HG02623 (cell line): ENCODE measurements around the gene GRIK3.

Experiments used
- ATAC-seq: cut with Tn5 transposase; IDR thresholded peaks from one replicate; pipeline ENCODE4 v1.9.1; 2021; ENCODE audit warnings: moderate library complexity; ENCODE audit not compliant: unreplicated experiment

Gene GRIK3

DNA sequence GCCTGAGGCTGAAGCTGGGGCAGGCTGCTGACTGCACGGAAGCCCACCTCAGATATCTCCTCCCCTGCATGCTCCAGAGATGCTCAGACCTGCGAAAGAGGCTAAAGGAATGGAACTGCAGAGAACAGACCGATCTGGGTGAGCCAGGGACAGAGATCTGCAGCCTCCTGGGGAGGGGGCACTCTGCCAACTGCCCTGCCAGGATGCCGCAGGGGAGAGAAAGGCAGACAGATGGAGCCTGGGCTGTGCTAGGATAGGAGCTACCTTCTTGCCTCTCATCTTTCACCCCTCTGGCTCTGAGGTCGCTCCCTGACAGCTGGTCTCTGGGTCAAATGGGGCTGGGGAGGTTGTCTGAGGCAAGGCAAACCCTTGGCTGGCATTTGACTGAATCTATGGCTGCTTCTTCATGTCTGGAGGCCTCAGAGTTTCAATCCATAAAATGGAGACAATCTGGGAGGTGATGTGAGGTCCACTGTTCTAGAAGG, 238.2 kb downstream of the GRIK3 start:
- ATAC-seq: no peak

DNA sequence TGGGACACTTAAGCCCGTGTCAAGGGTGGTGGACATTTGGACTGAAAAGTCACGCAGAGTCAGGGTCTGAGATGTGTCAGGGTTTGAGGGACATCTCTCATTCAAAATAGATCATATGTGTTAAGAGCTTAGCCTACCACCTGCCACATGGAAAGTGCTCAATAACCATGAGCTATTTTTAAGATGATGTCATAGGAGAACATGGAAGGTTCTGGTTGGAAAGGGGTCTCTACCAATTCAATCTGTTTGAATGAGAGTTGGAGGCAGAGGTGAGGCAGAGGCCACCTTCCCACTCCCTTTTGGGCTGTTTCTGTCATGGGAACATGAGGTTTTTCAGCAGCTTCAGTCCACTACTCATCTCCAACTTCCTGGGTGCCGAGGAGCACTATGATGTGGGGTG, 239.9 kb downstream of the GRIK3 start:
- no peak for ATAC-seq

DNA sequence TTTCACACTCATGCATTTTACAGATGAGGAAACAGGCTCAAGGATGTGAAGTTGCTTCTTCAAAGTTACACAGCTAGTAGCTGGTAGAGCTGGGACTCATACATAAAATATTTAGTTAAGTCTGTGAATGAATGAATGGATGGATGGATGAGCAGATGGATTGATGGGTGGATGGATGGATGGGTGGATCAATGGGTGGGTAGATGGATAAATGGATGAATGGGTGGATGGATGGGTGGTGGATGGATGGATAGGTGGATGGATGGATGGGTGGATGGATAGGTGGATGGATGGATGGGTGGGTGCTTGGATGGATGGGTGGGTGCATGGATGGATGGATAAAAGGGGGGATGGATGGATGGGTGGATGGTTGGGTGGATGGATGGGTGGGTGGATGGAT, 240.9 kb downstream of the GRIK3 start:
- no peak for ATAC-seq

DNA sequence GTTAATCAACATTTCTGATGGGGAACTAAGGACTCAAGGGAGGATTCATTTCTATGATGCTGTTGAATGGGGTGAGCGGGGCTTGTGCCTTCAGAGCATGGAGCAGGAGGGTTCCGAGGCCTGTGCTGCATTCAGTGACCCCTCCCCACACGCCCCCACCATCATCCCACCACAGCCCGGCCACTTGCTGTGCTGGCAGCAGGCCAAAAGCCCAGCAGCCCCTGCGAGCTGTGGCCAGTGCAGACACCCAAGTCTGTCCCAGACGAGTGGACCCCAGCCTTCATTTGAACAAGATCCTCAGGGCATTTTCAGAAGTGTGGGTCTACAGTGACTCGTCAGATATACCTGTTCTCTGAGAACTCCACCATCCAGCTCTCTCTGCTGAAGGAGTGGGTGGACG, 242.0 kb downstream of the GRIK3 start:
- no peak for ATAC-seq

DNA sequence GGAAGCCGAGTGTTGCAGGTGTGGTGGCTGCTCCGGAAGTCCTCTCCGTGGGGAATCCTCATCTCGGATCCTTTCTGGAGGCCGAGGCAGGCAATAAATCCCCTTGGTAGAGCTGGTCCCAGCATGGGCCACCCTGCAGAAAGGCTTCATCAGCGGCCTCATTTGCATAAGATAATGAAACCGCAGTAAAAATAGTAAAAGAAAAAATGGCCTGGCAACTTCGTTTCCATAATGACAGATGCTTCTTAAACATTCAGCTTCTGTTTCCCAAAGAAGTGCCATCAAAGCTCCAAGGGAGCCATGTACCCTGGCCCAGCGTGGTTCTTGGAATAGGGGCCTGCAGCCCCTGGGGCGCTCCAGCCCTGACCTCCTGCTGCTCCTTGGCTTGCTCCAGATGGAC, 244.1 kb downstream of the GRIK3 start:
- ATAC-seq: no peak

DNA sequence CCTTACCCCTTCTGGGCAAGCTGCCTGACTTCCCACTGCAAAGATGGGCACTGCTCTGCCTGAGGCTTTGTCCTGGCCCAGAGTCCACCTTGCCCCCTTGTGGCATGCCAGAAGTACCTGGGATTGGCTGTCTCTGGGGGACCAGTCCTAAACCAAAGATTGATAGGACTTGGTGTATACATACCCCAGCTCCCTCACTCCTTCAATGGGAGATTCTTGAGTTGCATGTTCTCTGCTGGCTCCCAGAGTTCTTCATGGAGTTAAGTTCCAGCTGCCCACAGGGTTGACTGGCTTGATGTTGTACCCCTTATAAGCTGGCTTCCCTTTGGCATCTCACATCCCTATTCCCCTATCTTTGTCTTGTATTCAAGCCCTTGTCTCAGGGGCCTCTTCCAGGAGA, 244.8 kb downstream of the GRIK3 start:
- no peak for ATAC-seq

DNA sequence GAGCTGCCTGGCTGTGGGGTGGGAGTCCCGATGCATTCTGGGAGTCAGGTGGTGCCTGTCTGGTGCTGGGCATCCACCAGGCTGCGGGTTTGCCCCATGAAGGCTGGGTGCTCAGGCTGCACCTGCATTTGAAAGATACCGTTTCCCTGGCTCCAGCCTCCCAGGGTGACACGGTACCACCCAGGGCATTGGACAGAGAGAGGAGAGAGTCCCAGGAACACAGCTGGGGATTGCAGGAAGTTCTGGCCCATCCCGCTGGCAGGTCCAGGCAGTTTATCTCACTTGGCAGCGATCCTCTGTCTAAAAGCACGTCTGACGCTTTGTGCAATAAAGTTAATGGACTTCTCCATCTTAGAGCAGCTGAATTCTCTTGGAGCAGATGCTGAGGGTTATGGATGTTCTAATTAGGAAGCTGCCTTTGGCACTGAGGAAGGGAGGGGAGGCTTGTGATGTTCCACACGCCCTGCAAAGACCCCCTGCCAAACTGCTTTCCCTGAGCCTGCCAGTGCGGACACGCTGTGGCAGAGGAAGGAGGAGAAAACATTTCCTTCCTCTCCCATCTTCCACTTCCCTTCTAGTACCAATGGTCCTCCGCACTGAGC, 246.9 kb downstream of the GRIK3 start:
- no peak for ATAC-seq

DNA sequence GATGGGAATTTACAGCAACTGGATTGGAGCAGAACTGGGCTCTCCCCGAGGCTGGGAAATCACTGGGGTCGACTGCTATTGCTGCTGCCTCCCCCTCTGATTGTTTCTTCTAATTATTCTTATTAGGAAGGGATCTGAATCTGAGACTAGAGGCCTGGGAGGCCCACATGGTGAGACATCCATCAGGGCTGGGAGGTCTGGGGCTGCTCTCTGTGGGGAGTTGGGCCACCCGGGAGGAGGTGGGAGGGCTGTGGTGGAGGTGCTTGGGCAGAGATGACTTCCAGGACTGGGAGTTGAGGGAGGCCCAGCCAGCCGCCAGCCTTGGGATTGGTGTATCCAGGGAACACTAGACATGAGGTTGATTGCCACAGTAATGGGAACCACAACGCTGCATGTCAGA, 247.9 kb downstream of the GRIK3 start:
- ATAC-seq: no peak

DNA sequence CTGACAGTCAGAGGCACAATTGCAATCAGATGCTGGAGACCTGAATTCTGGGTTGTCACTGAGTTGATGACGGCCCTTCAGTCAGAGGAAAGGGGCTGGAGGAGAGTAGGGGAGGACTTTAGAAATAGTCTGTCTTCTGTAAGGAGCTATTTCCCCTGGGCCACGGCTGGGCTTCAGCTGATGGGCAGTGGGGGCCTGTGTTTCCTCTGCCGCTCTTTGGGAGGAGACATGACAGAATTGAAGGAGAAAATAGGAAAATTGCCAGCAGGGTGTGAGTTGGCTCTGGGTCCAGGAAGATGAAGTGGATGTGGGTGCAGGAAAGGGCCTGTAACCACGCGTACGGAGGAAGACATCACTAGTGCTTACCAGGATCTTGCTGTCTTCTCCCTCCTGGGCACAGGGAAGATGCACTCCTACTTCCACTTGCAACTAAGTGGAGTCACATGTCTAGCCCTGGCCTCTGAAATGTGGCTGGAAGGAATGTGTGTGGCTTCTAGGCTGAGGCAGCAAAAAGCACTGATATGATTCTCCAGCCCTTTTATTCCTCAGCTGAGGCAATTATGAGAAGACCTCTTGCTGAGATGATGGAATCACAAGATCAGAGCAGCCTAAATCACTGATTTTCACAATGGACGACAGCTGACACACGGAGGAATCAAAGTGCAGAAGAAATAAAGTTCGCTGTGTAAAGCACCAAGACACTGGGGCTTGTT, 250.0 kb downstream of the GRIK3 start:
- ATAC-seq: no peak

DNA sequence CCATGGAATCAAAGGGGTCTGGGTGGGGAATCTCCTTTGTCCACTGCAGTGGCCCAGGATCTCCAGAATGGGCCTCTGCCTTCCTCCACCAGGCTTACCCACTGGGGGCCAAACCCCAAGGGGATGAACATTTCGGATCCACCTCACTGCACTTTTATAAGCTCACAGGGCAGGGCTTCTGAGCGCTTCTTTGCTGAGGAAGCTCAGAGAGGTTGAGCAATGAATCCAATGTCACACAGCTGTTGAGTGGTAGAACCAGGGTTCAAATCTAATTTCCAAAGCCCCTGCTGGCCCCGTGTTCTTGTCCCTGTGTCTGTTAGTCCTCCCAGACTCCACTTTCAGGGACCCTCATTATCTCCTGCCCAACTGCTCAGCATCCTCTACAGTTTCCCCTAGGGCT, 250.8 kb downstream of the GRIK3 start:
- ATAC-seq: no peak

DNA sequence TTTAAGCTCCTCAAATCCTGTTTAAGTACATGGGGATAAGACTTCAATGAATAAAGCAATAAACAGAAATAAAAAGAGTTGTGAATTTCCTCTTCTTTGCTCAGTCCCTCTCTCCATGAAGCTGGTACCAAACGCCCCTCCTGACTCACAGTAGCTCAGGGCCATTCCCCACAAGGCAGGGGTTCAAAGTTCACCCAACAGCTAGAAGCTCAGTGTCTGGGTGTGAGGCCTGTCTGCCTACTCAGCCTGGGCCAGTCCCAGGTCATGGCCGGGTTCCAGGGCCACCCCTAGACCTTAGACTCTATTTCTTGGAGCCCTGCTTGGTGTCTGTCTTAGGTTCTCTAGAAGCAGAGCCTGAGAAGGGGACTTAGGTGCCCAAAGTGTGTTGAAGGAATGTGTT, 251.5 kb downstream of the GRIK3 start:
- ATAC-seq: no peak

DNA sequence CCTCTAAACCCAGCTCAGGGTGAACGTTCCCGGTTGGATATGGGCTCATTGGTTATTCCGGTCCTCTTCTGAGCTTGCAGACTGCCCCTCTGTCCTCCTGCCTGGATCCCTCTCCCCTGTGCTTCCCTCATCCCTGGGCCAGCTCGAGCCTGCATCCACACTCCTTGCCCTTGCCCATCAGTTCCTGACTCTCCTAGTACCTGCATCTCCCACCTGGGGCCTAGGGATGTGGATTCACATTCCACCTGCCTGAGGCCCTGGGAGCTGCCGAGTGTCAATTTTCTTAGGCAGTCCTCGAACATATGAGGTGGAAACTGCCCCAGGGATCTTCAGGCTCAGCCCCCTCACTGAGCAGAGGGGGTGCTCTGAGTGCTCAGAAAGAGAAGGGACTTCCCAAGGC, 252.2 kb downstream of the GRIK3 start:
- no peak for ATAC-seq

DNA sequence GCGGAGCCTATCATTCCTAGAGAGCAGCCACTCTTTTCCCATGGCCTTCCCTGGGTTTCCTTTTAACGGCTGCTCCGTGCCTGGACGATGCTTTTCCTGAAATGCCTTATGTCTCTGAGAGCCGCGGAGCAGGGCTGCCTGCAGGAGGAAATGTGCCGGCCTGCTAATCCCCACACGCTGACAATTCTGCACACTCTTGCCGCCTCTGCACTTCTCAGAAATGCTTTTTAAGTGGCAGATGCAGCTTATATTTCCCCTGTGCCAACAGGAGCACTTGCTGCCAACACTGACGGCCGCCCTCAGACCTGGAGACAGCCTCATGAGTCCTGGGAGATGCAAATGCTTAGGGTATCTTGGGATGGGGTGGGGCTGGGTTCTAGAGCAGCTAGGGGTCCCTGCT, 253.2 kb downstream of the GRIK3 start:
- no peak for ATAC-seq

DNA sequence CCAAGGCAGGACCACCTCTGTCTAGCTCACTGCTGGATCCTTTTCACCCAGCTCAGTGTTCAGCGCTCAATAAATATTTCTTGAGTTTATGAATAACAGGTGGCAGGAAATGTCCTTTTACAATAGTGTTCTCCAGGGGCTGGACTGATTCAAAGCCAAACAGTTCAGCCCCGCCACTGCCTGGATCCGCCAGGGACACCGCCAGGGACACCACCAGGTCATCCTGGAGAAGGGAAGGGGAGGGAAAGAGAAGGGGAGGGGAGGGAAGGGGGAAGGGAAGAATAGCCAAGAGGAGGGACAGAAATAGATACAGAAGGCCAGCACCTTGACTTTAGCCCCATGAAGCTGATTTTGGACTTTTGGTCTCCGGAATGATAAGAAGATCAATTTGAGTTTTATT, 255.6 kb downstream of the GRIK3 start:
- no peak for ATAC-seq

DNA sequence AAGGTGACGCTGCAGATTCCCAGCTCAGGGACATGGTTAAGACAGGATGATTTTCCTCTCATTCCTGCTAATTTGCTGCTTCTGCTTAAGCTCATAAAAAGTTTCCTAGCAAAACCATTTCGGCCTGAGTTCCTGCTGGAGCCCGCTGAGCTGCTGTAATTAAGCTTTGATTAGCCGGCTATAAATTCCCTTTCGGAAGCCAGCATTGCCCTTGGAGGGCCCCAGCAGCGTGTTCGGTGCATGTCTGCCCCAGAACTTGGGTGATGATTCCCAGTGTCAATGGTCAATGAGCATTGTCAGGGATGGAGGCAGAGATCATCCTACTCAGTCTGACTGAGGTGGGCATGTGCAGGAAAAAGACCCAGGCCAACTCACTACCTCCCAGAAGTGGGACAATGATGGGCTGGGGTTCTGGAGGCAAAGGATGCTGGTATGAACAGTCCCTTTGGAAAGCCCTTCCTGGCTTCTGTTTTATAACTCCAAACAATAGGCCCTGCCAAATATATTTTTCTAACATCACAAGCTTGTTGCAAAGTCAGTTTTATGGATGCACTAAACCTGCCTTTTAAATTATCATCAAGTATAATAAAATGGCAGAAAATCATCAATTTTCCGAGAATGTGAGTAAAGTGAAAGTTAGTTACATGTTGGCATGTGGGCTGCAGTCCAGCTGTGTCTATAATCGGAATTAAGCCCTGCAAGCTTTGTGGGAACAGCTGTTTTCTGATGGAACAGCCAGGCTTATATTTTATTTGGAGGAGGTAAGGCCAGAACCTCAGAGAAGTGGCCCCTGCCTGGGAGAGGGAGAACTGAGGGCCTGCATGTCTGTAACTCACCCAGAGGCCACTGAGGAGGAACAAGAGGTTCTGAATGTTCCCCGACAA, 257.1 kb downstream of the GRIK3 start:
- no peak for ATAC-seq

DNA sequence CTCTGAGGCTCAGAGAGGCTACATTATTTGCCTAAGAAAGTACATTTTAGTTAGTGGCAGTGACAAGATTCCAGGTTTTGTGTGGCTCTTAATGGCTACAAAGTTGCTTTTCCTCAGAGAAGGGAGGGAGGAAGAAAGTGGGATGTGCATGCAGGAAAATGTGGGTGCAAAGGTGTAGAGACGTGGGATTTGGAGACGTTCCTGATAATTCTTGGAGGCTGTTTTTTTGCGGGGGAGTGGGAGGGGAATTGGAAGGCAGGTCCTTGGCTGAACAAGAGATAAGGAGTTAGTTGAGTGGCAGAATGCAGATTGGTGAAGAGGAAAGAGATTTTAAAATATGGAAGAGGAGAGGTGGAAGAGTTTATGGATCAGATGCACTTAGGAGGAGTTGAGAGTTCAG, 258.1 kb downstream of the GRIK3 start:
- no peak for ATAC-seq

DNA sequence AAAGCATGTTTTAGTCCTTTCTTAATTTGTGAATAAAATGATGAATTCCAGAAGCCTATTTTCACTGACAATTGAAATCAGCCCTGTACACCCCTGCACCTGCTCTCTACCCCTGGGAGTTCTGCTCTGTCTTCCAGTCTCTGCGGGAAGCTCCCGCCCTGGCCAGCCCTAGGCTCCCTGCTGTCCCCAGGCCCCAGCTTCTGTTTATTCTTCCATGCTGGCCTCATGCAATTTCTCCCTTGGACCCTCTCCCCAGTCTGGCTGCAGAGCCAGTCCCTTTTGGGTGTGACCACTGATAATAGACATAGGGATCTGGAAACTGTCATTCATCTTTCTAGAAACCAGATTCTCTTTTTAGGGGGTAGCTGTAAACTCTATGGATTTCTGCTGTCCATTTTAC, 258.6 kb downstream of the GRIK3 start:
- ATAC-seq: no peak

DNA sequence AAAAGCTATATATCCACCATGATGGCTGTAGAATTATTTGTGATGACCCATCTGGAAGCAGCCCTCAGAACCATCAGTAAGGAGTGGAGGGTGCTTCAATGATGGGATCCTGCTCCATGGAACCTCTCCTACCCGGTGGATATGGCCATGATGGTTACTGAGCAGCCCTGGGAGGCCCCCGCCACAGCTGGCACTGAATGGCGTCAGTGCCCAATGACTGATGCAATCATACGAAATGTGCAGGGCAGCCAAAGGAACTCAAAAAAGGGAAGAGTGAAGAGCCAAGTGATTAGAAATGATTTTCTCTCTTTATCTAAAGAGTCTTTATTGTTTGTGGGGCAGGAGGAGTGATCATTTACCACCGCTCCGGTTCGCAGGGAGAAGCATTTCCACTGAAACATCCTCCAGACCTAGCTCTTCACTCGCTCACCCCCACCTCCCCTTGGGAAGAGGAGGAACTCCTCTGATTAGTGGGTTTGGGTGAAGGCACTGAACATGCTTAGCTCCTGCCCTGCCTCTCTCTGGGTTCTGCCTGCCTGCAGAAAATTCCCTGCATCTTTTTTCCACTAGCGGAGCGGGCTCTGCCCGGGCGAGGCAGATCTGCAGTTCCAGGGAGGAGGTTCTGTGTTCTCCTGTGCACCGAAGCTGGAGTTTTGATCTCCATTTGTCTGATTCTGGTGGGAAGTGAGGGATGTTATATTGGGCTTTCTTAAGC, 260.3 kb downstream of the GRIK3 start:
- ATAC-seq: no peak

DNA sequence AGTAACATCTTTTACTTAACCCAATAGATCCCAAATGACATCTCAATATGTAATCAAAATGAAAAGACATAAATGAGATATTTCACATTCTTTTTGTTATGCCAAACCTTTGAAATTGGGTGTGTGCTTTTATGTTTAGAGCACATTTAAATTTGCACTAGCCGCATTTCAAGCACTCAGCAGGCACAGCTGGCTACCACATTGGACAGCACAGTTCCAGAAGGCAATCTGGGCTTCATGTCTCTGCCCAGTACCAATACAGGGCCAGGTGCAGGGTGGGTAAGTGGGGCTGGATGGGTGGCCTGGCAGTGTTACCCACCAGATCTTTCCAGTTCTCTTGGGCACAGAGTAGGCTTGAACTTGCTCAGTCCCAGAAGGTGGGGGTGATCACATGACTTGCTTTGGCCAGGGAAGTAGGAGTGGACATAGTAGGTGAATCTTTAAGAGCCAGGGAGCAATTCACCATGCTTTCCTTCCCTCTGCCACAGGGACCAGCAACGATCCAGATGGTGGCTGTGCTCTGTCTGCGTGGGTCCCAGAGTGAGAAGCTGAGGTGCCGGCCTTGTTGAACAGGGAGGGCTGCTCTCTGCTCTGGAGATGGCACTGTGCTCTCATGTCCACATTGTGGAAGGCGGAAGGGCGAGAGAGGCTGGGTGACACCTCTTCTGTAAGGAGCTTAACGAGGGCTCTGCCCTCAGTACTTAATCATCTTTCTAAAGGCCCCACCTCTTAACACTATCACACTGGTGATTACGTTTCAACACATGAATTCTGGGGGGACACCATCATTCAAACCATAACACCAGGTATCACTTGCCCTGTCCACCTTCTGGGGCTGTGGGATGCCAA, 261.4 kb downstream of the GRIK3 start:
- no peak for ATAC-seq

DNA sequence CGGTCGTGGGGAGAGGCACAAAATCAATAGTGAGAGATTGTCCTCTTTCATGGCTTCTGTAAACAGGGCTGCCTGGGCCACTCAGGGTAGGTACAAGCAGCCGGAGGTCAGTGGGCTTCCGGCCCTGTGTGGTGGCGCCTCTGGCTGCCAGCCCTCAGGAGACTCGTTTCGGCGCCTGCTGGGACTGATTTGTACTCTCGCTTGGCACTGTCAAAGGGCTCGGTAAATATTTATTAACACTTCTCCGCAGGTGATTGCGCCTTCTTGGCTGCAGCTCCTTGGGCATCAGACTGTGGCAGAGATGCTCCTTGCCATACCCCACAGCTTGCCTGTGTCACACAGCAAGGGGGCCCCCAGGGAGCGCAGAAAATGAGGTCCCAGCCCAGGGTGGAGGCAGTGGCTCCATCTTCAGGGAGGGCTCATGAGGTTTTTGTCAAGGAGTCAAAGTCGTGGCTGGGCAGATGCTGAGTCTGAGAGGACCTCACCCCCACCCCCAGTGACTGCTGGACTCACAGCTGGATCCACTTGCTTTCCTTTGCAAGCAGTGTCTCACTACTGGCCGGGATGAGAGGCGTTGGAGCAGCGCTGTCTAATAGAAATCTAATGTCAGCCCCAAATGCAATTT, 262.5 kb downstream of the GRIK3 start:
- ATAC-seq: no peak
